ENCODE measurements around the gene SLC1A2. TPM values are rescaled to one million over a fixed set of nuclear protein-coding genes. Genes with fewer than 3 reads are reported as not detected.

SLC1A2 gene
- total and polyA plus RNA-seq, 7 experiments from 2014 or later: 0.13 to 0.69 (median 0.24) TPM; not detected in 4

DNA sequence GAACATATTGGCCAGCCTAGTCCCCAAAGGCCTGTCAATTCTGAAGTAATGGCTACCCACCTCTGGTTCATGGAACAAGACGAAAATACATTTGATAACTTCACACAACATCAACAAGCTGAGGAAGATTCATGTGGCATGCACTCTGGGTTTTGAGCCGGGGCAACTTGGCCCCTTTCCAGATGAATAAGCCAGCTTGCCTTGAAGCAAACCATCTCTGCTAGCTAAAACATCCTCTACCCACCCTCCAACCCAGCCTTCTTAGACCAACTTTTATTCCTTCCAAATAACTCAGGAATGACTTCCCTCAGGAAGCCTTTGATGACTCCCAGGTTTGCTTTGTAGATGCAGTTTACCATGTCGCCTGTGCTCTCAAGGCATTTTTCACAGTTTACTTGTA is 94.4 kb downstream of the SLC1A2 start:
- POLR2A ChIA-PET: interaction anchor here (1.6 kb wide), 1 partner anchor 15 kb away, joined by 7 read pairs; no protein-coding TSS in a partner anchor
- H3K27ac ChIP-seq (ENCODE audit: low read depth, low read length): no peak overlapping the region
- ATAC-seq (no peak), DNase-seq (peak in 2 of 9 donors; percentile 13 to 21)
- peaks cover 0 to 20% (median 6%) of the 10 kb centered on the region in 11 donors for H3K9me3 Mint-ChIP-seq
- no peaks in the 10 kb centered on the region for H3K27me3 ChIP-seq (ENCODE audit: control insufficient read depth in 2 of 2, insufficient read depth in 2 of 2, low read length in 2 of 2)
- H3K4me3 ChIP-seq (ENCODE audit: low read length): no peak overlapping the region
- intact Hi-C loops (cut with micrococcal nuclease): no loop called here
- peak overlapping the region in 8 of 9 donors; percentile 4 to 77 (median 28) for H3K27ac Mint-ChIP-seq
- H3K36me3 ChIP-seq (ENCODE audit: control insufficient read depth in 2 of 3, insufficient read depth in 3 of 3, low read length in 3 of 3): no peaks in the 10 kb centered on the region
- no peaks in the 10 kb centered on the region for H3K9me3 ChIP-seq (ENCODE audit: control insufficient read depth in 2 of 3, low read length in 3 of 3)
- peaks cover 13 to 74% (median 53%) of the 10 kb centered on the region in 7 donors for H3K4me1 Mint-ChIP-seq
- peaks cover 7 to 23% of the 10 kb centered on the region in 2 donors for H3K4me1 ChIP-seq (ENCODE audit: control insufficient read depth in 2 of 2, insufficient read depth in 2 of 2, low read length in 2 of 2)
- peaks cover 0 to 15% (median 0%) of the 10 kb centered on the region in 5 donors for H3K27me3 Mint-ChIP-seq
- H3K4me3 Mint-ChIP-seq: peak overlapping the region in 2 of 10 donors; percentile 19 to 21
- CTCF ChIA-PET: interaction anchor here (0.9 to 2.0 kb wide), 2 partner anchors 19 to 143 kb away, joined by 3 to 7 read pairs; no protein-coding TSS in a partner anchor
- H3K36me3 Mint-ChIP-seq: peaks cover 4 to 26% (median 13%) of the 10 kb centered on the region in 5 donors

DNA sequence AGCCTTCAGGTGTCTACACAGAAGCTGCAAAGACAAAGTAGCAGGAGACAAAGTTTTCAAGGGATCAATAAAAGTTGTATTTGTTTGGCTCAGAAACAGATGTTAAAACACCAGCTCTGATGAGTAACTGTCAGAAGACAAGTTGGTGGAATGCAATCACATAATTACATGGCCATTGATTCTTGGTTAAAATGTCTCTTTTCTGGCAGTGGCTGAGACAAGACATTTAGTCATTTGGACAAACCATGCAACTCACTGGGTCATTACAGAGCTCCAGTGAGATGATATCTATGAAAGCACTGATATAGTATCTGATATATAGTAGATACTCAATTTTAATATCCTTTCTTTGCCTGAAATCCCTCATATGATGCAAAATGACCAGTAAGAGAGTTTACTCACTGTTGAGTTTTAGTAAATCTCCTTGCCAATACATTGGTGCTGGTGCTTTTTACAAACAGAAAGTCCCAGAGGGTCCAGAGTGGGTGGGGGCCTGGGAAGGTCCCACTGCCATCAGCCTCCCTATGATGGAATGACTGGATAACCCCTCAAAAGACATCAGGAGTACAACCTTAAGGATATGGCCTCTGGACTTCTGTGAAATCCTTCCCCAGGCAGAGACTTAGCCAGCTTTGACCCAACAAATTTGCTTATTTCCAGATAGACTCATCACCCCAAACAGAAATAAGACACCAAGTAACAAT is 95.0 kb downstream of the SLC1A2 start:
- Mint-ChIP-seq H3K4me3 (no peak overlapping the region), H3K27me3 (peaks cover 0 to 15% (median 0%) of the 10 kb centered on the region in 5 donors), H3K36me3 (peaks cover 4 to 26% (median 13%) of the 10 kb centered on the region in 5 donors), H3K27ac (peak overlapping the region in 3 of 9 donors; percentile 13 to 32 (median 30)), H3K4me1 (peaks cover 9 to 71% (median 51%) of the 10 kb centered on the region in 7 donors), H3K9me3 (peaks cover 0 to 20% (median 6%) of the 10 kb centered on the region in 11 donors)
- intact Hi-C loops (cut with micrococcal nuclease): no loop called here
- Histone ChIP-seq H3K36me3 (ENCODE audit: control insufficient read depth in 2 of 3, insufficient read depth in 3 of 3, low read length in 3 of 3) (no peaks in the 10 kb centered on the region), H3K9me3 (ENCODE audit: control insufficient read depth in 2 of 3, low read length in 3 of 3) (no peaks in the 10 kb centered on the region), H3K27ac (ENCODE audit: low read depth, low read length) (no peak overlapping the region), H3K4me1 (ENCODE audit: control insufficient read depth in 2 of 2, insufficient read depth in 2 of 2, low read length in 2 of 2) (peaks cover under 1 to 16% of the 10 kb centered on the region in 2 donors), H3K4me3 (ENCODE audit: low read length) (no peak overlapping the region), H3K27me3 (ENCODE audit: control insufficient read depth in 2 of 2, insufficient read depth in 2 of 2, low read length in 2 of 2) (no peaks in the 10 kb centered on the region)
- POLR2A ChIA-PET: interaction anchor here (0.6 to 1.6 kb wide), 5 partner anchors 10 to 407 kb away, joined by 3 to 7 read pairs (median 3); no protein-coding TSS in a partner anchor
- CTCF ChIA-PET: interaction anchor here (0.9 to 2.0 kb wide), 2 partner anchors 19 to 142 kb away, joined by 3 to 7 read pairs; no protein-coding TSS in a partner anchor
- no peak for DNase-seq
- ATAC-seq: no peak

DNA sequence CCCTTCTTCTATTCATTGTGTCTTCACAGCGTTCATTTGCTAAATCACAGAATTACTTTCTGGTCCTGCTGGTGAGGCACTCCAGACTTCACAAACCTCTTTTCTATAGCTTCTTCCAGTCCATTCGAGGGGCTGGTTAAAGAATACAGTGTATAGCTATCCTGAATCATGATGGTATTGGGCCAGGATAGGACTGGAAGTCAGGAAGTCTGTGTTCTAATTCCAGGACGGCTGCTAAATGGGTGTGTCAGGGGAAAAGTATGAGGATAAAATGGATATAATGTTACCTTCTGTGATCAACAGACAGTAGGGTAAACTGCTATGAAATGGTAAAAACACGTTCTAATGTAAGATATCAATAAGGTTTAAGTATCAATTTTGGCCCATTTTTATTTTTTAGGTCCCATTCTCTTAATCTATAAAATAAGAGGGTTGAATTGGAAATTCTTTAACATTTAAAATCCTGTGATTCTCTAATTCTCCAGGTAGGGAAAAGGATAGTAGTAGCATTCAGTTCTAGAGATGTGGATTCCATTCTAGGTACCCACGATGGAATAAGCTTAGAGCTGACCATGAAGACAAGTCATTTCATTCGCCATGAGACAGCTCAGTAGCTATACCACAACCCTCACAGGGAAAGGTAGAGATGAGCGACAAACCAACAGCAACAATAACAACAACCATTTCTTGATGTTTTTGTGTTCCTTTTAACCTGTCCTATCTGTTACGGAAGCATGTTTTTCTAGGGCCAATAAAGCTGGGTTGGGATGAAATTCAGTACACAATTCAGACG is 96.1 kb downstream of the SLC1A2 start:
- intact Hi-C loops (cut with micrococcal nuclease): no loop called here
- Mint-ChIP-seq H3K4me1 (peaks cover 10 to 71% (median 49%) of the 10 kb centered on the region in 7 donors), H3K27ac (peak overlapping the region in 2 of 9 donors; percentile 60 to 77), H3K27me3 (peaks cover 0 to 15% (median 0%) of the 10 kb centered on the region in 5 donors), H3K4me3 (no peak overlapping the region), H3K9me3 (peaks cover 0 to 10% (median 5%) of the 10 kb centered on the region in 11 donors), H3K36me3 (peaks cover 4 to 22% (median 9%) of the 10 kb centered on the region in 5 donors)
- Histone ChIP-seq H3K27me3 (ENCODE audit: control insufficient read depth in 2 of 2, insufficient read depth in 2 of 2, low read length in 2 of 2) (no peaks in the 10 kb centered on the region), H3K9me3 (ENCODE audit: control insufficient read depth in 2 of 3, low read length in 3 of 3) (no peaks in the 10 kb centered on the region), H3K36me3 (ENCODE audit: control insufficient read depth in 2 of 3, insufficient read depth in 3 of 3, low read length in 3 of 3) (no peaks in the 10 kb centered on the region), H3K4me3 (ENCODE audit: low read length) (no peak overlapping the region), H3K4me1 (ENCODE audit: control insufficient read depth in 2 of 2, insufficient read depth in 2 of 2, low read length in 2 of 2) (peaks cover 0 to 17% of the 10 kb centered on the region in 2 donors), H3K27ac (ENCODE audit: low read depth, low read length) (no peak overlapping the region)
- CTCF ChIA-PET: interaction anchor here (0.7 to 2.0 kb wide), 3 partner anchors 12 to 92 kb away, joined by 3 to 7 read pairs (median 5); no protein-coding TSS in a partner anchor
- ATAC-seq: no peak
- DNase-seq: no peak
- POLR2A ChIA-PET: interaction anchor here (1.0 to 1.6 kb wide), 3 partner anchors 89 to 406 kb away, joined by 3 to 5 read pairs (median 3); no protein-coding TSS in a partner anchor

GRCh38 chr11:35322318-35322979 is 96.9 kb downstream of the SLC1A2 start:
- no peak overlapping the region for H3K4me3 Mint-ChIP-seq
- no peaks in the 10 kb centered on the region for H3K9me3 ChIP-seq (ENCODE audit: control insufficient read depth in 2 of 3, low read length in 3 of 3)
- H3K27me3 ChIP-seq (ENCODE audit: control insufficient read depth in 2 of 2, insufficient read depth in 2 of 2, low read length in 2 of 2): no peaks in the 10 kb centered on the region
- no peak for DNase-seq
- no peak overlapping the region for H3K4me3 ChIP-seq (ENCODE audit: low read length)
- peaks cover 0 to 10% of the 10 kb centered on the region in 2 donors for H3K4me1 ChIP-seq (ENCODE audit: control insufficient read depth in 2 of 2, insufficient read depth in 2 of 2, low read length in 2 of 2)
- intact Hi-C loops (cut with micrococcal nuclease): no loop called here
- H3K36me3 ChIP-seq (ENCODE audit: control insufficient read depth in 2 of 3, insufficient read depth in 3 of 3, low read length in 3 of 3): no peaks in the 10 kb centered on the region
- peaks cover 3 to 14% (median 5%) of the 10 kb centered on the region in 5 donors for H3K36me3 Mint-ChIP-seq
- ChIA-PET POLR2A (no interaction called here), CTCF (interaction anchor here (1.6 kb wide), 1 partner anchor 11 kb away, joined by 5 read pairs; no protein-coding TSS in a partner anchor)
- H3K27ac ChIP-seq (ENCODE audit: low read depth, low read length): no peak overlapping the region
- H3K4me1 Mint-ChIP-seq: peaks cover 6 to 64% (median 41%) of the 10 kb centered on the region in 7 donors
- no peak for ATAC-seq
- H3K27ac Mint-ChIP-seq: peak overlapping the region in 2 of 9 donors; percentile 20 to 28
- H3K9me3 Mint-ChIP-seq: peaks cover 0 to 8% (median 2%) of the 10 kb centered on the region in 11 donors
- peaks cover 0 to 15% (median 0%) of the 10 kb centered on the region in 5 donors for H3K27me3 Mint-ChIP-seq

DNA sequence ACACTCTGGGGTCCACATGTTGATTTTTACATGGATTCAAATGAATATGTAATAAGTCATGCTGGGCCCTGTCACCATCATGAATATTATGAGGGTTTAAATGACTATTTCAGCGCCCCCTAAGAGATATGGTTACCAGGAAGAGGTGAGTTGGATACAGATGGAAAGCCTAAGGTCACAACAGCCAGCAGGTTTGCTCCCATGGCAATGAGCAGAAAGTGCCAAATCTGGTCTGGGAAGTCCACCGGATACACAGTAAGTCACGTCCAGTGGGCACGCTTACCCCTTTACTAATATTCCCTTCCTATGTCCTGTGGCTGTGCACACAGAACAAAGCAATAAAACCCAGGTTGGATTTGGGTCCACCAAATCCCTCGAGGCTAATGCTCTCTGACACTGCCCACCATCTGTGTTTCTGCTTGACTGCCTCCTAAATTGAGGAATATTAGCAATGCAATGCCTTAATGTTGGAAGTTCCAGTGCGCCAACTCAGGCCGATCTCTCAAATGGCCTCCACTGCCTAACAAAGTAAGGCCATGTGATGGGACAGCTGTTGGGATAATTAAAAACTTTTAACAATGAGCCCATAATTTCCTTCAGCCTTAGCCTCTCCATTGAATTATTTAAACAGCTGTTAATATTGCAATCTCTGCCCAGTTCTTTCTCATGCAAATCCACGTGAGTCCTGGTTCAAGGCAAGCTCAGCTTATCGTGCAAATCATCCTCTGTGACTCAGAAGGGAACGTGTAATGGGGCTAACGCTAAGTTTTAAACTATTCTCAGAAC is 97.6 kb downstream of the SLC1A2 start:
- POLR2A ChIA-PET: interaction anchor here (0.8 to 4.6 kb wide), 2 partner anchors 9 to 17 kb away, joined by 3 to 30 read pairs; no protein-coding TSS in a partner anchor
- peak overlapping the region in 1 of 9 donors; percentile 23 for H3K27ac Mint-ChIP-seq

More for the DNA sequence above, 97.6 kb downstream of the SLC1A2 start:
- peaks cover 0 to 9% of the 10 kb centered on the region in 2 donors for H3K4me1 ChIP-seq (ENCODE audit: control insufficient read depth in 2 of 2, insufficient read depth in 2 of 2, low read length in 2 of 2)
- no peak overlapping the region for H3K27ac ChIP-seq (ENCODE audit: low read depth, low read length)
- H3K9me3 ChIP-seq (ENCODE audit: control insufficient read depth in 2 of 3, low read length in 3 of 3): no peaks in the 10 kb centered on the region
- no peak overlapping the region for H3K4me3 ChIP-seq (ENCODE audit: low read length)
- no peak for DNase-seq
- ATAC-seq: no peak
- H3K36me3 ChIP-seq (ENCODE audit: control insufficient read depth in 2 of 3, insufficient read depth in 3 of 3, low read length in 3 of 3): no peaks in the 10 kb centered on the region
- Mint-ChIP-seq H3K27me3 (peaks cover 0 to 15% (median 0%) of the 10 kb centered on the region in 5 donors), H3K9me3 (peaks cover 0 to 7% (median 0%) of the 10 kb centered on the region in 11 donors), H3K4me1 (peaks cover 8 to 61% (median 40%) of the 10 kb centered on the region in 7 donors), H3K36me3 (peaks cover 0 to 11% (median 5%) of the 10 kb centered on the region in 5 donors), H3K4me3 (no peak overlapping the region)
- CTCF ChIA-PET: interaction anchor here (0.6 to 1.6 kb wide), 2 partner anchors 8 to 10 kb away, joined by 3 to 5 read pairs; no protein-coding TSS in a partner anchor
- intact Hi-C loops (cut with micrococcal nuclease): no loop called here
- H3K27me3 ChIP-seq (ENCODE audit: control insufficient read depth in 2 of 2, insufficient read depth in 2 of 2, low read length in 2 of 2): no peaks in the 10 kb centered on the region
